Posterior cingulate gyrus (tissue), 11 donors: Measurements from ENCODE around the gene POLA1.

Source experiments
- DNase-seq, 10 donors: peaks; one replicate each; pipeline versions ENCODE4 v3.0.0 to v3.0.0-alpha.2; 2020 to 2021; ENCODE audit warnings: mixed read lengths in 3 of 10
- intact Hi-C: fragments of 100-400 bp; cut with DNase I; formaldehyde crosslinking; loops from one replicate; pipeline ENCODE4 v1.15.1; 2023

POLA1 gene

GRCh38 chrX:24874604-24875247 is 181.0 kb downstream of the POLA1 start:
- no peak for DNase-seq
- intact Hi-C loops = no loop called here

- intact Hi-C loops = no loop called here
- DNase-seq = no peak
These were observed 183.0 kb downstream of the POLA1 start for GRCh38 chrX:24876530-24877287.

GRCh38 chrX:24877288-24877664 is 183.6 kb downstream of the POLA1 start:
- intact Hi-C loops = no loop called here
- DNase-seq = no peak

DNA sequence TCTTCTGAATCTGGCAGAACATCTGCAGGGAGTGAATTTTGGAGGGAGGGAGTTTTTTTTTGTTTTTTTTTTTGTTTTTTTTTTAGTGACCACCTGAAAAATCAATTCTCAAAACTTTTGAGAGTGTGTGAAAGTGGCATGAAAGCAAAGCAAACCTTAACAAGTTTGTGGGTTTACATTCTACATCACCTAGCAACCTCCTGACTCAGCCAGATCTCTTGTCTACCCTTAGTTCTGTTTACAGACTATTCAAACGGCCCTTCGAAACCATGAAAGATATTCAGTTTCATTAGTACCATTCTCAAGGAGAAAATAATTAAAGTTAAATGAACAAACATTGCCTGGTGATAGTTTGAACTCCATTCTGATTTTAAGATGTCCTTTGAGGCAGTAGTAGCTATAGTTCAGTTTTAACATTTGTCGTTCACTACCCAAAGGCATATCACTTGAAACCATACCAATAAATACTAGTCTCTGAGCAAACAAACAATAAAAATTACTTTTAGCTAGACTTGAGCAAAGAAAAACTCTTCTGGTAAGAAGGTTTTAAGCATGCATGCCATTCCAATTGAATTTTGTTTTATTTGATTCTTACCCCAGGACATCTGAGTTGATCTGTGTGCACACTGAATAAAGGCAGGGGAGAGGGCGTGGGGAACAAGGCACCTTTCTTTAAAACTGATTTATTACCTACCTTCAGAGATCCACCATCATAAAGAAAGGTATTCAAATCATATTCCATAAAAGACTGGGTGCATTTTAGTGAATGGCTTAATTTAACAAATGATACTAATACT is 184.3 kb downstream of the POLA1 start:
- DNase-seq = no peak
- intact Hi-C loops = no loop called here

GRCh38 chrX:24879679-24880078 is 186.0 kb downstream of the POLA1 start:
- intact Hi-C loops = no loop called here
- no peak for DNase-seq

DNA sequence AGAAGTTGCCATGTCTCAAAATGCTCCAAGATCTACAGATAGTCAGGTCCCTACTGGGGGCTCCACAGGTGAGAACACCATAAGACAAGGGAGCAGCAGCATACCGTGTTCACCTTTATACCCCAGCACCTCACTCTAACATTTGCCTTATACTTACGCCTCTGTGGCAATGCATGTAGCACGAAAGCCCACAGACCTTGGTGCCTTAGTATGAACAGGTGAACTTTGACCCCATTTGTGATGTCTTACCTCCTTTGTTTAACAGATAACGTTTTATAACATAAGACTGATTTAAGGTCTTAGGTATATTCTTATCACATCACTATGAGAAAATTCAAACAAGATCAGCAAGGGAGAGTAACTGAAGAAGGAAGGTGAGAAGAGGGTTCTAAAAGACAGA is 193.2 kb downstream of the POLA1 start:
- intact Hi-C loops = no loop called here

GRCh38 chrX:24890677-24891076 is 197.0 kb downstream of the POLA1 start:
- intact Hi-C loops = no loop called here
- DNase-seq = no peak

More for the DNA sequence above, 193.2 kb downstream of the POLA1 start:
- DNase-seq = no peak

DNA sequence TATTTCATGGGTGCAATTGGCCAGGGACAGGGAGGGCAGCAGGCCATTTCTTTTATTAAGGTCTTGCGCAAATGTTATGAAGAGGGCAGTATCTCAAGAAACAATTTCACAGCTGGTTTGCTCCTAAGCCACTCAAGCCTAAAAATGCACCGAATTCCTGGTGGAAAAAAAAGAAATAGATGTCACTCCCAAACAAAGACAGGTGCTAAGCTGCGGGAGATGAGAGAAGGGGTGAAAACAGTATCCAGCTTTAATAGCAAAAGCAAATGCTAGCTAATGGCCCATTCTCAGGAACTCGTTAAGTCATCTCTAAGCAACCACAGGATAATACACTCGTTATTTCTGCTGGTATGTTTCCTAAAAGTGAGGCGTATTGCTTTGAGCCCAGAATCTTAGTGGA is 205.7 kb downstream of the POLA1 start:
- no peak for DNase-seq
- intact Hi-C loops = no loop called here

DNA sequence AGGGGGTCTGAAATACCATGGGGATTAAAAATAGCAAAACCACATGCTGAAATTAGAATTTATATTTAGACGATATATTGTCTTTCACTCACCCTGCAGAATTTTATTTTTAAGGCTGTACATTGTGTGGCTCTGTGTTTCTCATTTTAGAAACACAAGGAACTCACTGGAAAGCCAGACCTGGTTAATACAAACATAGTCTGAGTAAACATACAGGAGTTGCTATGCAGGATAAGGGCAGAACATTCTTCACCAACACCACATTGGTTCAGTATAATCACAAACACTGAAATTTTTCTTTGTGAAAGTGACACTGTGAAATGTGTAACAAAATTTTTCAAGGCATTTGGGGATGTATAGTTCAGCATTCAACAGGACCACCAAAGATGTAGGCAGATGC is 206.5 kb downstream of the POLA1 start:
- intact Hi-C loops = no loop called here
- no peak for DNase-seq

GRCh38 chrX:24902806-24903205 is 209.1 kb downstream of the POLA1 start:
- intact Hi-C loops = no loop called here
- no peak for DNase-seq

- intact Hi-C loops = no loop called here
- DNase-seq = no peak
These were observed 225.0 kb downstream of the POLA1 start for GRCh38 chrX:24918715-24919114.

- DNase-seq = no peak
- intact Hi-C loops = no loop called here
These were observed 227.1 kb downstream of the POLA1 start for GRCh38 chrX:24920769-24921168.

DNA sequence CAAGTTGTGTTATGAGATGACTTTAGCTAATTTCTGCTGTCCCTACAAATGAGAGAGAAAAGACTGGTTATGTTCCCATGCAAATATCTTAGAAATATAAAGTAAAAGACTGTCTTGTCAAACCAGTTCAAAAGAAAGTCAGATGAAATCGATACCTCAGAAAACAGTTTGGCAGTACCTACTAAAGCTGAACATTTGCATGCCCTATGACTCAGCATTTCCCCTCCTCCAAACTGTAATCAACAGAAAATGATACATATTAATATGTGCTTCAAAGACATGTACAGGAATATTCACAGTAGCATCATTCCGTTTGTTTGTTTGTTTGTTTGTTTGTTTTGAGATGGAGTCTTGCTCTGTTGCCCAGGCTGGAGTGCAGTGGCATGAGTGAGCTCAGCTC is 231.7 kb downstream of the POLA1 start:
- intact Hi-C loops = no loop called here
- no peak for DNase-seq

GRCh38 chrX:24927372-24927771 is 233.7 kb downstream of the POLA1 start:
- intact Hi-C loops = no loop called here
- DNase-seq = no peak

DNA sequence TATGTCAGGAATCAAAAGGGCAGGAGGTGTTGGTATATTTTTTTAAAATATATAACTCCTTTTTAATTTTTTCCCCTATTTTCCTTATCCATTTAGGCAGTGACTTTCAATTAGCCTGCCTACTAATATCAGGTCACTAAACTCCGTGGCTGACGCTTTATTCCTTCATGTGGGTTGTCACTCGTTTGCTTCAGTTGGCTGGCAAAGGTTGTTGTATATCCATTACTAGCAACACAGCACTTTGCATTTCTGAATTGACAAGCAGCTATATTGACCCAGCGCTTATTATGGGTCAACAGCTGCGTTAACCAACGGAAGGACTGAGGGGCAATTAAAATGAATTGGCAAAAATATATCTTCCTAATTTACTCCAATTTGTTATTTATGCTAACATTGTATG is 234.4 kb downstream of the POLA1 start:
- intact Hi-C loops = no loop called here
- no peak for DNase-seq

GRCh38 chrX:24934279-24934678 is 240.6 kb downstream of the POLA1 start:
- no peak for DNase-seq
- intact Hi-C loops = no loop called here

DNA sequence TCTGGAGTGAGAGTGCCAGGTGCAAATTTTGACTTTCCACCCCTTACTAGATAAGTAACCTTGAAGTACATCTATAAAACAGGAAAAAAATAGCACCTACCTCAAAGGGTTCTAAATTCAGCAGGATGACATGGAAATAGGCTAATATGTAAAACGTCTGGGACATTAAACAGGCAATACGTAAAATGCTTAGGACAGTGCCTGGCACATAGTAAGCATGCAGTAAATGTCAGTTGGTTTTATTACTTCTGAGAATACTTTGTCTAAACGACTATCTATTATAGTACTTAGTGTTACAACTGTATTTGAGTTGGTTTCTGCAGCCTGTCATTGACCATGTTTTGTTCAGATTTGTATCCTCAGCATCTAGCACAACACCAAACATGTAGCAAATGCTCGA is 251.3 kb downstream of the POLA1 start:
- no peak for DNase-seq

GRCh38 chrX:24946369-24946768 is 252.7 kb downstream of the POLA1 start:
- intact Hi-C loops = no loop called here
- no peak for DNase-seq

More for the DNA sequence above, 251.3 kb downstream of the POLA1 start:
- intact Hi-C loops = no loop called here

DNA sequence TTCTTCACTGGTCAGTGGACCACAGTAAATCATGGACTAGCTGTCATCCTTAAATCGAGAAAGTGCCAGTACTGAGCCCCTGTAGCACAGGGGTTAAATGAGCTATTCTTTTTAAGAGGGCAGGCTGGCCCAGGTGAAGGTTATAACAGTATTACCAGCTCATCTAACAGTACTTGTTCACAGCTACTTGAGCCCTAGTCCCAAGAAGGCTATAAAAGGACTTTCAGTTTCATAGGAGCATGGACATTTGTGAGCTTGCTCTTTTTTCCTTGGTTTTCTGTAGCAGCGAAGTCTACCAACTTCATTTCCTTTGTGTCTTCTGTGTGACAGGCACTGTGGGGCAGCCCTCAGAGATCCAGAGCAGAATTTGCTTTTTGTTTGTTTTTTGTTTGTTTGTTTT is 261.0 kb downstream of the POLA1 start:
- intact Hi-C loops = no loop called here
- no peak for DNase-seq

GRCh38 chrX:24955372-24955930 is 261.7 kb downstream of the POLA1 start:
- intact Hi-C loops = no loop called here
- no peak for DNase-seq

DNA sequence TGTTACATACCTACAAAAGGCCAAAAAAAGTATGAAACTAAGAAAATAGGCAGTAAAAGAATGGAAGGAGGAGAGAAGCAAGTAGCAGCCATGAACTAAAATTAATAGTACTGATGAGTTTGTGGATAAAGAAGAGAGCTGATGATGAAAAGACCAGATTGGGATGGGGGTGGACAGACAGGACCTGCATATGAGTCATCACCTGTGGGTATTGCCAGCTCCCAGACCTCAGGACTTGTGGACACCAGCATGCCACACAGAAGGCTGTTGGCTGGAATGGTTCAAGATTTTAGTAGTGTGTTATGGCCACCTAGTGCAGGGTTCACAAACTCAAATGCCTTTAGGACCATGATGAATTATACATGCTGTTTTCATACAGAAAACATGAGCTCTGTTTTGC is 263.1 kb downstream of the POLA1 start:
- intact Hi-C loops = no loop called here
- DNase-seq = no peak
